H1 (cell line): ENCODE measurements around the gene NDUFAF3. TPM values are rescaled to one million over a fixed set of nuclear protein-coding genes. Genes with fewer than 3 reads are reported as not detected.

Source experiments
- CTCF ChIA-PET: fragments of 300-600 bp; sonication (Branson Sonifier 250); formaldehyde crosslinking; loops from one replicate; lab custom pipeline; 2021; ENCODE audit not compliant: partially characterized antibody; lab: Charles Lee
- POLR2A ChIA-PET: fragments of 300-600 bp; sonication (Branson Sonifier 250); formaldehyde crosslinking; loops from one replicate; lab custom pipeline; 2021; ENCODE audit warnings: inconsistent platforms; ENCODE audit not compliant: partially characterized antibody; lab: Charles Lee
- DNase-seq, 2 experiments: peaks; one replicate each; pipeline versions ENCODE4 v3.0.0 to v3.0.0-alpha.2; 2010 to 2022; ENCODE audit warnings: low spot score in 2 of 2, low read depth in 1 of 2, mixed read lengths in 1 of 2
- FAIRE-seq: peaks from 2 replicates; lab custom pipeline; 2011; peaks lifted over from hg19 to GRCh38; lab: Jason Lieb, UNC
- H2AFZ ChIP-seq: 2 replicates; pipeline ENCODE4 v1.8.1; 2012; ENCODE audit warnings: low read length, inconsistent platforms
- H2AK5ac ChIP-seq: 2 replicates; pipeline ENCODE4 v1.6.1; 2013; ENCODE audit warnings: low read depth, low read length
- H2BK120ac ChIP-seq: replicated peaks from 2 replicates; pipeline ENCODE3; 2013; ENCODE audit warnings: low read depth, low read length, inconsistent platforms
- H2BK12ac ChIP-seq: 2 replicates; pipeline ENCODE4 v1.6.1; 2013; ENCODE audit warnings: low read depth, low read length
- H2BK15ac ChIP-seq: 2 replicates; pipeline ENCODE4 v1.6.1; 2013; ENCODE audit warnings: low read length
- H2BK20ac ChIP-seq: 2 replicates; pipeline ENCODE4 v1.6.1; 2013; ENCODE audit warnings: low read length
- H2BK5ac ChIP-seq: 2 replicates; pipeline ENCODE4 v1.6.1; 2013; ENCODE audit warnings: low read depth, low read length
- H3K14ac ChIP-seq: 2 replicates; pipeline ENCODE4 v1.6.1; 2013; ENCODE audit warnings: inconsistent platforms; ENCODE audit not compliant: insufficient read length
- H3K18ac ChIP-seq: 2 replicates; pipeline ENCODE4 v1.6.1; 2013; ENCODE audit warnings: low read length; ENCODE audit errors: extremely low read depth
- H3K23ac ChIP-seq: 2 replicates; pipeline ENCODE4 v1.6.1; 2013; ENCODE audit warnings: inconsistent platforms; ENCODE audit not compliant: insufficient read length
- H3K23me2 ChIP-seq: 2 replicates; pipeline ENCODE4 v1.6.1; 2013; ENCODE audit warnings: low read depth, low read length
- H3K27ac ChIP-seq: 2 replicates; pipeline ENCODE4 v1.6.1; 2011; ENCODE audit warnings: low read depth, low read length, inconsistent platforms
- H3K27me3 ChIP-seq, 4 experiments: replicated peaks in 1 of 4; 1 replicate in 1 of 4; 2 replicates in 3 of 4; pipeline versions ENCODE4 v1.6.1 to v1.8.1; 2011 to 2013; ENCODE audit warnings: low read length in 3 of 4, mild to moderate bottlenecking in 3 of 4, inconsistent platforms in 2 of 4, mixed read lengths in 2 of 4, moderate library complexity in 1 of 4; ENCODE audit not compliant: control insufficient read depth in 3 of 4, insufficient read depth in 3 of 4; ENCODE audit errors: extremely low read depth in 1 of 4
- H3K36me3 ChIP-seq, 4 experiments: 2 replicates each; pipeline versions ENCODE4 v1.6.1 to v1.8.1; 2011 to 2013; ENCODE audit warnings: mild to moderate bottlenecking in 4 of 4, low read length in 3 of 4, moderate library complexity in 2 of 4, control low read depth in 1 of 4, inconsistent platforms in 1 of 4; ENCODE audit not compliant: insufficient read depth in 4 of 4, control insufficient read depth in 2 of 4
- H3K4ac ChIP-seq: replicated peaks from 2 replicates; pipeline ENCODE3; 2013; ENCODE audit warnings: low read length, low read depth, mixed read lengths, inconsistent platforms; ENCODE audit not compliant: insufficient read length
- H3K4me1 ChIP-seq, 4 experiments: replicated peaks in 1 of 4; 1 replicate in 1 of 4; 2 replicates in 3 of 4; pipeline versions ENCODE4 v1.6.1 to v1.8.1; 2011 to 2013; ENCODE audit warnings: low read length in 3 of 4, inconsistent platforms in 2 of 4, mixed read lengths in 1 of 4; ENCODE audit not compliant: insufficient read depth in 4 of 4, control insufficient read depth in 3 of 4
- H3K4me2 ChIP-seq, 2 experiments: 2 replicates each; pipeline versions ENCODE4 v1.6.1 to v1.8.1; 2011 to 2013; ENCODE audit warnings: low read depth in 2 of 2, low read length in 2 of 2, control low read depth in 1 of 2, inconsistent platforms in 1 of 2, mild to moderate bottlenecking in 1 of 2; ENCODE audit not compliant: insufficient read depth in 1 of 2
- H3K4me3 ChIP-seq, 4 experiments: fragments of 200-600, 300-600 bp in 1 of 4; sonication (generic), shearing (Covaris generic), sonication (Bioruptor Twin) in 1 of 4; 2 replicates each; pipeline versions ENCODE4 v1.5.1 to v1.8.1; 2011 to 2016; ENCODE audit warnings: low read length in 4 of 4, low read depth in 3 of 4, control low read depth in 2 of 4, inconsistent platforms in 2 of 4, mild to moderate bottlenecking in 2 of 4, mixed read lengths in 1 of 4, moderate library complexity in 1 of 4; ENCODE audit not compliant: insufficient read depth in 2 of 4; ENCODE audit errors: extremely low read depth in 1 of 4
- H3K56ac ChIP-seq: replicated peaks from 2 replicates; pipeline ENCODE3; 2013; ENCODE audit warnings: low read depth, mild to moderate bottlenecking, mixed read lengths, low read length, inconsistent platforms; ENCODE audit not compliant: insufficient read length
- H3K79me1 ChIP-seq: 2 replicates; pipeline ENCODE4 v1.6.1; 2013; ENCODE audit warnings: low read depth, low read length, control low read depth
- H3K79me2 ChIP-seq, 2 experiments: 2 replicates each; pipeline versions ENCODE4 v1.6.1 to v1.8.1; 2012 to 2013; ENCODE audit warnings: low read length in 2 of 2, mild to moderate bottlenecking in 2 of 2, inconsistent platforms in 1 of 2; ENCODE audit not compliant: insufficient read depth in 2 of 2, control insufficient read depth in 1 of 2
- H3K9ac ChIP-seq, 4 experiments: replicated peaks in 1 of 4; 1 replicate in 1 of 4; 2 replicates in 3 of 4; pipeline versions ENCODE4 v1.6.1 to v1.8.1; 2011 to 2013; ENCODE audit warnings: low read depth in 3 of 4, low read length in 3 of 4, control low read depth in 2 of 4, mild to moderate bottlenecking in 2 of 4, moderate library complexity in 2 of 4, inconsistent platforms in 1 of 4; ENCODE audit errors: extremely low read depth in 1 of 4
- H3K9me3 ChIP-seq, 2 experiments: 2 replicates each; pipeline versions ENCODE4 v1.6.1 to v1.8.1; 2012 to 2013; ENCODE audit warnings: mild to moderate bottlenecking in 2 of 2, moderate library complexity in 2 of 2, control low read depth in 1 of 2, inconsistent platforms in 1 of 2, low read depth in 1 of 2, low read length in 1 of 2, mixed read lengths in 1 of 2; ENCODE audit not compliant: insufficient read depth in 2 of 2
- H4K20me1 ChIP-seq, 2 experiments: replicated peaks in 1 of 2; 2 replicates each; pipeline versions ENCODE3 to v1.8.1; 2011 to 2013; ENCODE audit warnings: inconsistent platforms in 2 of 2, low read length in 2 of 2, mild to moderate bottlenecking in 1 of 2; ENCODE audit not compliant: insufficient read depth in 2 of 2, control insufficient read depth in 1 of 2
- H4K5ac ChIP-seq: 2 replicates; pipeline ENCODE4 v1.6.1; 2013; ENCODE audit warnings: low read length, low read depth, mixed read lengths, inconsistent platforms; ENCODE audit not compliant: insufficient read length
- H4K8ac ChIP-seq: 2 replicates; pipeline ENCODE4 v1.8.0; 2013; ENCODE audit warnings: mild to moderate bottlenecking, moderate library complexity, low read length, inconsistent platforms; ENCODE audit not compliant: insufficient read depth; ENCODE audit errors: extremely low read depth
- H4K91ac ChIP-seq: replicated peaks from 2 replicates; pipeline ENCODE3; 2013; ENCODE audit warnings: low read length, mixed read lengths, inconsistent platforms; ENCODE audit not compliant: insufficient read length
- CREB1 ChIP-seq: IDR thresholded peaks from 2 replicates; pipeline ENCODE4 v1.6.1; 2012; ENCODE audit warnings: inconsistent platforms
- POLR2A ChIP-seq, 2 experiments: IDR thresholded peaks; 1 replicate in 1 of 2; 2 replicates in 1 of 2; pipeline ENCODE4 v1.6.1; 2011; ENCODE audit warnings: low read depth in 2 of 2, low read length in 2 of 2, mild to moderate bottlenecking in 2 of 2; ENCODE audit errors: control extremely low read depth in 1 of 2
- POLR2AphosphoS5 ChIP-seq: IDR thresholded peaks from 2 replicates; pipeline ENCODE4 v1.6.1; 2011; ENCODE audit warnings: low read depth, low read length
- WGBS, 2 experiments: shearing (Covaris generic) in 1 of 2; methylation state at CpG; one replicate each; pipeline versions ENCODE4 v1.1.6 to v1.1.7; 2013 to 2015; ENCODE audit warnings: low lambda C conversion rate in 2 of 2, mixed read lengths in 2 of 2, inconsistent platforms in 1 of 2, low coverage in 1 of 2, missing lambda C conversion rate in 1 of 2; ENCODE audit not compliant: insufficient replicate concordance in 2 of 2, insufficient coverage in 1 of 2, insufficient read length in 1 of 2; ENCODE audit errors: extremely low coverage in 1 of 2, missing lambda C conversion rate in 1 of 2; 5-methylcytosine and 5-hydroxymethylcytosine counted together
- polyA plus RNA-seq, 7 experiments: library from polyadenylated mRNA; depleted of rRNA in 3 of 7; stranded (reverse) in 5 of 7; unstranded in 2 of 7; fragments of >200 nt in 5 of 7; fragments of 200-250 nt in 2 of 7; gene quantifications; 1 replicate in 5 of 7; 2 replicates in 1 of 7; 4 replicates in 1 of 7; pipeline versions ENCODE4 v1.2.1 to v1.2.3, GENCODE V29; 2011 to 2013; ENCODE audit warnings: missing spikeins in 2 of 7, mixed read lengths in 2 of 7
- total RNA-seq: library from RNA; stranded (reverse); fragmentation: NEBNext Ultra II Directional; extraction: Animal tissue kit (Norgen Biotek cat#: 25700); gene quantifications from 2 replicates; pipeline ENCODE4 v1.2.1, GENCODE V29; 2021

Gene NDUFAF3
- total and polyA plus RNA-seq, 2 of the 8 experiments (the other 6 are each of a cell fraction or from before 2014, with no cell fraction given), result 27.8 to 45.5 TPM

DNA sequence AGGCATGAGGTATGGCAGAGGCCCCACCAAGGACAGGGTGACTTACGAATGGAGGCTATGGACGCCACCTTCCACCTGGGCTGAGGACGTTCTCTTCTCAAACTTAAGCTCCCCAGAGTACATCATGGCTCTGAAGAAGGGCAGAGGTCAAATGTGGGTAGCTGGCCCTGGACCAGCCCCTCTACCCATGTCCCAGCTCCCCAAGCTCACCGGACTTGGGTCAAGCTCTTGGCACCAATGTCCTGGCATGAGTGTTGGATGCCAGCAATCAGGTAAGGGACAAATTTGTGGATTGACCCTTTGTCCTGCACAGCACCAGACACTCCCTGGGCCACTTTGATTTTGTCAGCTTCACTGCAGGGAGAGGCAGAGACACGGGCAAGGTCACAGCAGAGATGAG is 2.5 kb downstream of the NDUFAF3 start:
- H3K79me2 ChIP-seq, result peaks cover 4 to 31% of the 10 kb centered on the region in 2 experiments; a peak in 3 of 4 replicates
- ChIA-PET POLR2A (interaction anchor here (0.6 to 33.9 kb wide), 8 partner anchors 8 to 1075 kb away, joined by 3 to 1518 read pairs (median 54); partner anchors contain the start of genes DALRD3, P4HTM, QARS1 and QRICH1), CTCF (interaction anchor here (0.9 to 24.3 kb wide), 4 partner anchors 12 to 70 kb away, joined by 3 to 467 read pairs (median 28); partner anchors contain the start of genes P4HTM, QRICH1 and WDR6)
- no peak overlapping the region for H3K9ac ChIP-seq
- no peak overlapping the region for H3K18ac ChIP-seq
- H3K36me3 ChIP-seq, result peaks cover 32 to 50% (median 43%) of the 10 kb centered on the region in 4 experiments
- peaks cover 0 to 24% (median 14%) of the 10 kb centered on the region in 4 experiments; a peak in 6 of 7 replicates for H3K4me1 ChIP-seq
- H3K4me3 ChIP-seq, result no peak overlapping the region
- no peak overlapping the region for H3K4ac ChIP-seq
- H3K56ac ChIP-seq, result no peak overlapping the region
- H4K5ac ChIP-seq, result no peak overlapping the region
- peaks cover 10% of the 10 kb centered on the region for H3K79me1 ChIP-seq
- TF ChIP-seq POLR2AphosphoS5, result 0 out of 2 replicates have a peak, but pooled peaks have one; percentile 12
- no peak for TF ChIP-seq CREB1
- peak in 1 of 2 experiments; percentile 10; a peak in 1 of 3 replicates for TF ChIP-seq POLR2A (IDR thresholded peaks at IDR 0.05; ENCODE audit: control extremely low read depth in 1 of 2, low read depth in 2 of 2, low read length in 2 of 2)
- TF ChIP-seq, all 59 proteins: peak for 2
- Histone ChIP-seq H2BK15ac (no peak overlapping the region), H3K9me3 (no peaks in the 10 kb centered on the region), H3K27me3 (no peaks in the 10 kb centered on the region; a peak in 1 of 7 replicates), H3K23me2 (peaks cover 29% of the 10 kb centered on the region), H3K4me2 (no peak overlapping the region), H2AFZ (no peak overlapping the region), H4K91ac (no peak overlapping the region), H4K20me1 (peaks cover 8 to 18% of the 10 kb centered on the region in 2 experiments), H4K8ac (0 out of 2 replicates have a peak overlapping the region, but pooled peaks have one; percentile 11), H2BK5ac (no peak overlapping the region), H2BK120ac (no peak overlapping the region), H3K27ac (no peak overlapping the region; the same call in 1 of the 2 replicates), H2BK20ac (no peak overlapping the region), H3K23ac (no peak overlapping the region), H3K14ac (no peak overlapping the region), H2AK5ac (no peak overlapping the region), H2BK12ac (no peak overlapping the region)
- no peak for FAIRE-seq
- DNase-seq, result no peak
- 91% methylated on average over 5 of the region's 5 CpGs; no CpG with 5 or more reads in 1 of the 2 experiments for WGBS, 2 experiments
